Upper lobe of left lung (tissue), 4 donors: ENCODE measurements around the gene ARHGEF19.

Experiments used
- POLR2A ChIP-seq, 4 donors: fragments of 450-650 bp; IDR thresholded peaks; one replicate each; pipeline ENCODE4 v1.5.1; 2016 to 2017; ENCODE audit warnings: antibody characterized with exemption in 4 of 4, mild to moderate bottlenecking in 2 of 4
- TF ChIP-seq, protein P1 (sequence below), 6 experiments: fragments of 450-650 bp in 4 of 6; fragments of 200-600 bp in 2 of 6; sonication (generic) in 2 of 6; IDR thresholded peaks; one replicate each; pipeline ENCODE4 v1.5.1; 2016 to 2019; ENCODE audit warnings: antibody characterized with exemption in 6 of 6

DNA sequence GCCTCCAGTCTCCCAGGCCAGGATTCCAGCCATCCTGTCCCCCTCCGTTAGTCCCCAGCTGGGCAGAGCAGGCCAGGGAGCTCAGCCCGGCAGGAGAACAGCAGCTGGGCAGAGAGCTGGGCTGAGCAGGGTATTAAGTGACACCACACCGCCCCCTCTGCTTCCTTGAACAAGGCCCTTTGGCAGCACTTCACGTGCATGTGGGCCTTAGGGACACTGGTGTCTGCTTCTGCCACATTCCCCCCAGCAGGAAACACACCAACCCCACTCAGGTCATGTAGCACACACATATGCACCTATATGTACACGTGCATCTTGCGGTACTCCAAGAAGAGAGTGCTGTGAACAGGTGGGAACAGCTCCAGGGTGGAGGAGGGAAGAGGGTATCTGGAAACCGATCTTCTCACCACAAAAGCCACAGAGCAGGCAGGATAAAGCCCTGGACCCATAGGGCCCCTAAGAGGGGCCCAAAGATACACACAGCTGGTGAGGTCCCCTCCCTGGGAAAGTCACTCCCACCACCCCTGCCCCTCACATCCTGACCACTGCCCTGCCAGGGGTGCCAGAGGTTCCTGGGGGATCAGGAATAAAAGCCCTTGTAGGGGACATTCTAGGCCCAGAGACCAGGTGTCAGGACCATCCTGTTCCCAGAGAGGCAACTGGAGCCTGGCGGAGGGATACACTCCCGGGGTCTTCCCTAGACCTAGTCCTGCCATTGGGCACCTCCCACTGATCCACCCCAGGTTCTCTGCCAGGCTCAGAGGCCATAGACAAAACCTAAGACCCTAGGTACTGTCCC, 61.1 kb downstream of the ARHGEF19 start:
- TF ChIP-seq, protein P1, sequence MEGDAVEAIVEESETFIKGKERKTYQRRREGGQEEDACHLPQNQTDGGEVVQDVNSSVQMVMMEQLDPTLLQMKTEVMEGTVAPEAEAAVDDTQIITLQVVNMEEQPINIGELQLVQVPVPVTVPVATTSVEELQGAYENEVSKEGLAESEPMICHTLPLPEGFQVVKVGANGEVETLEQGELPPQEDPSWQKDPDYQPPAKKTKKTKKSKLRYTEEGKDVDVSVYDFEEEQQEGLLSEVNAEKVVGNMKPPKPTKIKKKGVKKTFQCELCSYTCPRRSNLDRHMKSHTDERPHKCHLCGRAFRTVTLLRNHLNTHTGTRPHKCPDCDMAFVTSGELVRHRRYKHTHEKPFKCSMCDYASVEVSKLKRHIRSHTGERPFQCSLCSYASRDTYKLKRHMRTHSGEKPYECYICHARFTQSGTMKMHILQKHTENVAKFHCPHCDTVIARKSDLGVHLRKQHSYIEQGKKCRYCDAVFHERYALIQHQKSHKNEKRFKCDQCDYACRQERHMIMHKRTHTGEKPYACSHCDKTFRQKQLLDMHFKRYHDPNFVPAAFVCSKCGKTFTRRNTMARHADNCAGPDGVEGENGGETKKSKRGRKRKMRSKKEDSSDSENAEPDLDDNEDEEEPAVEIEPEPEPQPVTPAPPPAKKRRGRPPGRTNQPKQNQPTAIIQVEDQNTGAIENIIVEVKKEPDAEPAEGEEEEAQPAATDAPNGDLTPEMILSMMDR (IDR thresholded peaks at IDR 0.05) = no peak
- no peak for TF ChIP-seq POLR2A (IDR thresholded peaks at IDR 0.05)
